K562 (cell line): ENCODE measurements around the gene ATP2A3. TPM values are rescaled to one million over a fixed set of nuclear protein-coding genes. Genes with fewer than 3 reads are reported as not detected.

Experiments used
- ADNP ChIP-seq: fragments of 200-800 bp; sonication (Bioruptor generic); IDR thresholded peaks from 2 replicates; pipeline ENCODE4 v1.6.1; 2016; ENCODE audit warnings: missing genetic modification characterization, missing compliant biosample characterization
- DMBX1 ChIP-seq: fragments of 250-450 bp; sonication (Bioruptor Pico); IDR thresholded peaks from 2 replicates; pipeline ENCODE4 v1.8.0; 2022; ENCODE audit warnings: inconsistent platforms, mild to moderate bottlenecking, moderate library complexity, borderline replicate concordance
- EHMT2 ChIP-seq: fragments of 450-650 bp; IDR thresholded peaks from 2 replicates; pipeline ENCODE4 v1.6.1; 2018; ENCODE audit warnings: antibody characterized with exemption
- ESRRA ChIP-seq: fragments of 450-650 bp; IDR thresholded peaks from 2 replicates; pipeline ENCODE4 v1.6.1; 2014; ENCODE audit warnings: low read depth, mild to moderate bottlenecking, moderate library complexity, borderline replicate concordance
- FOXJ3 ChIP-seq: sonication (generic); formaldehyde crosslinking; IDR thresholded peaks from 2 replicates; pipeline ENCODE4 v1.4.0; 2020; ENCODE audit warnings: mild to moderate bottlenecking, missing genetic modification reagents
- FOXO4 ChIP-seq: fragments of 450-650 bp; formaldehyde crosslinking; IDR thresholded peaks from 2 replicates; pipeline ENCODE4 v1.4.0; 2020; ENCODE audit warnings: mild to moderate bottlenecking, moderate library complexity
- JUND ChIP-seq, 2 experiments: IDR thresholded peaks; 2 replicates in 1 of 2; 3 replicates in 1 of 2; pipeline ENCODE4 v1.6.1; 2011; ENCODE audit warnings: borderline replicate concordance in 2 of 2, low read depth in 2 of 2, low read length in 2 of 2, improper control_type of control experiment in 1 of 2, missing biosample characterization in 1 of 2, missing genetic modification characterization in 1 of 2, missing genetic modification reagents in 1 of 2
- KDM1A ChIP-seq, 2 experiments: fragments of 450-650 bp; IDR thresholded peaks; 2 replicates each; pipeline ENCODE4 v1.6.1; 2016; ENCODE audit warnings: mild to moderate bottlenecking in 2 of 2
- KLF6 ChIP-seq: fragments of 250-450 bp; sonication (Bioruptor Pico); IDR thresholded peaks from 2 replicates; pipeline ENCODE4 v1.4.0; 2020; ENCODE audit warnings: mild to moderate bottlenecking, moderate library complexity, borderline replicate concordance
- SFPQ ChIP-seq: fragments of 200-400 bp; formaldehyde crosslinking; IDR thresholded peaks from 2 replicates; pipeline ENCODE4 v1.6.1; 2017; ENCODE audit warnings: mild to moderate bottlenecking, low read depth, low read length, moderate library complexity
- SRSF3 ChIP-seq: fragments of 200-400 bp; formaldehyde crosslinking; IDR thresholded peaks from 2 replicates; pipeline ENCODE4 v1.6.1; 2016; ENCODE audit warnings: mild to moderate bottlenecking, low read length, moderate library complexity; ENCODE audit not compliant: insufficient read depth
- TEAD1 ChIP-seq, 2 experiments: fragments of 450-650 bp in 1 of 2; sonication (generic) in 1 of 2; formaldehyde crosslinking; IDR thresholded peaks; 2 replicates each; pipeline versions ENCODE4 v1.4.0 to v1.8.0; 2020 to 2022; ENCODE audit warnings: mild to moderate bottlenecking in 2 of 2, missing genetic modification reagents in 1 of 2
- THRAP3 ChIP-seq: fragments of 450-650 bp; IDR thresholded peaks from 2 replicates; pipeline ENCODE4 v1.6.1; 2016; ENCODE audit warnings: mild to moderate bottlenecking, inconsistent platforms, borderline replicate concordance
- ZFP1 ChIP-seq: fragments of 450-650 bp; formaldehyde crosslinking; IDR thresholded peaks from 2 replicates; pipeline ENCODE4 v1.4.0; 2020; ENCODE audit warnings: mild to moderate bottlenecking, mixed read lengths
- ZKSCAN1 ChIP-seq: fragments of 150-350 bp; IDR thresholded peaks from 2 replicates; pipeline ENCODE4 v1.6.1; 2016; ENCODE audit warnings: low read depth, low read length
- ZNF263 ChIP-seq: sonication (generic); formaldehyde crosslinking; IDR thresholded peaks from 2 replicates; pipeline ENCODE4 v1.8.0; 2022; ENCODE audit warnings: mild to moderate bottlenecking, missing genetic modification reagents, borderline replicate concordance
- ZNF277 ChIP-seq: fragments of 250-450 bp; sonication (Bioruptor Pico); IDR thresholded peaks from 2 replicates; pipeline ENCODE4 v1.8.0; 2022; ENCODE audit warnings: inconsistent platforms, mild to moderate bottlenecking, moderate library complexity, borderline replicate concordance
- ZNF3 ChIP-seq: fragments of 250-450 bp; sonication (Bioruptor Pico); IDR thresholded peaks from 2 replicates; pipeline ENCODE4 v1.5.0; 2021; ENCODE audit warnings: mild to moderate bottlenecking, moderate library complexity
- ZNF449 ChIP-seq: fragments of 250-450 bp; sonication (Bioruptor Pico); IDR thresholded peaks from 2 replicates; pipeline ENCODE4 v1.8.0; 2022; ENCODE audit warnings: moderate library complexity, mild to moderate bottlenecking, inconsistent platforms
- ZNF644 ChIP-seq: fragments of 200-800 bp; sonication (Bioruptor generic); IDR thresholded peaks from 2 replicates; pipeline ENCODE4 v1.6.1; 2016; ENCODE audit warnings: low read depth, missing genetic modification characterization, missing compliant biosample characterization
- ZNF707 ChIP-seq: fragments of 250-450 bp; sonication (Bioruptor Pico); conservative IDR thresholded peaks from 2 replicates; pipeline ENCODE4 v1.8.0; 2022; ENCODE audit warnings: inconsistent platforms, mild to moderate bottlenecking, moderate library complexity
- polyA plus RNA-seq, 8 experiments: library from polyadenylated mRNA; depleted of rRNA in 4 of 8; stranded (reverse) in 5 of 8; unstranded in 3 of 8; fragments of >200 nt; fragmentation: Nextera tagmentation in 2 of 8; fragmentation: Illumina TruSeq in 1 of 8; extraction: Ambion mirVana in 2 of 8; extraction: Trizol in 1 of 8; gene quantifications; 2 replicates each; pipeline versions ENCODE4 v1.2.1 to v1.2.3, GENCODE V29; 2011 to 2014; ENCODE audit warnings: inconsistent platforms in 1 of 8, missing spikeins in 1 of 8
- total RNA-seq, 7 experiments: library from RNA; depleted of rRNA in 6 of 7; stranded (reverse); fragments of >200 nt in 6 of 7; fragmentation: Illumina TruSeq in 2 of 7; extraction: Trizol in 2 of 7; gene quantifications; 2 replicates each; pipeline versions ENCODE4 v1.2.1 to v1.2.3, GENCODE V29; 2011 to 2021; ENCODE audit warnings: low replicate concordance in 1 of 7

Gene ATP2A3
- total and polyA plus RNA-seq, 9 of the 15 experiments (the other 6 are each of a cell fraction or from before 2014, with no cell fraction given), result 0.65 to 103 (median 31.3) TPM

GRCh38 chr17:3973495-3974137 lies 9.4 kb upstream of the ATP2A3 start (continued):
- TF ChIP-seq ZNF449, result no peak
- no peak for TF ChIP-seq ZFP1
- no peak for TF ChIP-seq ESRRA
- TF ChIP-seq THRAP3, result no peak
- no peak for TF ChIP-seq JUND (IDR thresholded peaks at IDR 0.05; ENCODE audit: borderline replicate concordance, low read depth, low read length)
- no peak for TF ChIP-seq JUND (tag; IDR thresholded peaks at IDR 0.05; ENCODE audit: borderline replicate concordance, low read depth, low read length)
- TF ChIP-seq DMBX1 (CRISPR knock-in tag), result no peak; the same call in 1 of the 2 replicates
- no peak for TF ChIP-seq KLF6
- no peak for TF ChIP-seq ZNF263 (CRISPR knock-in tag)
- peak; percentile 66; the same call in 1 of the 2 replicates for TF ChIP-seq ZNF3 (CRISPR knock-in tag)
- TF ChIP-seq ZNF277 (CRISPR knock-in tag), result no peak
- TF ChIP-seq ZKSCAN1, result peak; percentile 98
- TF ChIP-seq ZNF644 (tag), result 0 out of 2 replicates have a peak, but pooled peaks have one; percentile 30
- TF ChIP-seq EHMT2, result no peak
- no peak for TF ChIP-seq FOXJ3 (CRISPR knock-in tag)
- TF ChIP-seq SRSF3, result no peak
- no peak for TF ChIP-seq TEAD1 (CRISPR knock-in tag; IDR thresholded peaks at IDR 0.05)
- TF ChIP-seq FOXO4 (CRISPR knock-in tag), result no peak
- no peak for TF ChIP-seq ZNF707 (CRISPR knock-in tag)
- TF ChIP-seq ADNP (tag), result 0 out of 2 replicates have a peak, but pooled peaks have one; percentile 24
- 0 out of 4 replicates have a peak, but pooled peaks of 1 of the 2 experiments have one; percentile 1 for TF ChIP-seq KDM1A (IDR thresholded peaks at IDR 0.05)
- no peak for TF ChIP-seq SFPQ
